Lung (tissue), 12 donors: ENCODE data around the gene DAPK2. TPM values are rescaled to one million over a fixed set of nuclear protein-coding genes. Genes with fewer than 3 reads are reported as not detected.

Experiments used
- ATAC-seq: fragments of 200-7000 bp; cut with Tn5 transposase; one replicate; pipeline ENCODE4 v1.9.1; 2020; ENCODE audit warnings: moderate number of reproducible peaks; ENCODE audit not compliant: insufficient read depth, low FRiP score
- DNase-seq, 3 donors: peaks; one replicate each; pipeline ENCODE4 v3.0.0-alpha.2; 2013 to 2017
- H3K27ac ChIP-seq, 2 donors: one replicate each; pipeline ENCODE4 v1.5.1; 2013; ENCODE audit warnings: mild to moderate bottlenecking in 2 of 2, moderate library complexity in 2 of 2, control low read depth in 1 of 2, inconsistent platforms in 1 of 2, low read depth in 1 of 2, low read length in 1 of 2
- H3K27me3 ChIP-seq, 3 donors: one replicate each; pipeline ENCODE4 v1.5.1; 2013; ENCODE audit warnings: low read length in 2 of 3; ENCODE audit not compliant: control insufficient read depth in 3 of 3, insufficient read depth in 3 of 3
- H3K36me3 ChIP-seq, 4 donors: one replicate each; pipeline ENCODE4 v1.5.1; 2013; ENCODE audit warnings: low read length in 4 of 4, mild to moderate bottlenecking in 1 of 4, moderate library complexity in 1 of 4; ENCODE audit not compliant: control insufficient read depth in 4 of 4, insufficient read depth in 4 of 4
- H3K4me1 ChIP-seq, 5 donors: one replicate each; pipeline ENCODE4 v1.5.1; 2013; ENCODE audit warnings: low read length in 5 of 5, mild to moderate bottlenecking in 2 of 5, moderate library complexity in 1 of 5; ENCODE audit not compliant: control insufficient read depth in 5 of 5, insufficient read depth in 5 of 5
- H3K4me3 ChIP-seq: one replicate; pipeline ENCODE4 v1.5.1; 2013; ENCODE audit warnings: mild to moderate bottlenecking, control low read depth, moderate library complexity
- H3K9ac ChIP-seq, 2 donors: one replicate each; pipeline ENCODE4 v1.5.1; 2013; ENCODE audit warnings: low read length in 2 of 2, control low read depth in 1 of 2; ENCODE audit not compliant: insufficient read depth in 1 of 2
- H3K9me3 ChIP-seq, 4 donors: one replicate each; pipeline ENCODE4 v1.5.1; 2013; ENCODE audit warnings: low read length in 3 of 4, mild to moderate bottlenecking in 1 of 4, moderate library complexity in 1 of 4; ENCODE audit not compliant: control insufficient read depth in 4 of 4, insufficient read depth in 3 of 4
- WGBS, 2 donors: extraction: QIAGEN DNeasy Blood & Tissue Kit; methylation state at CpG; one replicate each; pipeline ENCODE4 v1.1.7; 2013; 5-methylcytosine and 5-hydroxymethylcytosine counted together
- polyA plus RNA-seq, 2 donors: library from polyadenylated mRNA; stranded (reverse); fragments of 200-250 nt; gene quantifications; one replicate each; pipeline ENCODE4 v1.2.1, GENCODE V29; 2013
- total RNA-seq, 2 donors: library from RNA; depleted of rRNA in 1 of 2; stranded (reverse); fragments of >200 nt in 1 of 2; gene quantifications; one replicate each; pipeline ENCODE4 v1.2.1, GENCODE V29; 2014 to 2021
- TF ChIP-seq, protein P1 (sequence below): IDR thresholded peaks from 2 replicates; pipeline ENCODE4 v1.5.1; 2012; ENCODE audit warnings: mild to moderate bottlenecking; ENCODE audit errors: control extremely low read depth, extremely low read depth
- donor health status: control.
- donor health status: control.
- donor health status: Bipolar disorder and iron deficiency.
- donor health status: healthy.
- donor health status: DM: yes; HTN: yes; CAD: no.

Gene DAPK2
- total and polyA plus RNA-seq, 4 donors, result 20.5 to 59.0 (median 49.1) TPM

DNA sequence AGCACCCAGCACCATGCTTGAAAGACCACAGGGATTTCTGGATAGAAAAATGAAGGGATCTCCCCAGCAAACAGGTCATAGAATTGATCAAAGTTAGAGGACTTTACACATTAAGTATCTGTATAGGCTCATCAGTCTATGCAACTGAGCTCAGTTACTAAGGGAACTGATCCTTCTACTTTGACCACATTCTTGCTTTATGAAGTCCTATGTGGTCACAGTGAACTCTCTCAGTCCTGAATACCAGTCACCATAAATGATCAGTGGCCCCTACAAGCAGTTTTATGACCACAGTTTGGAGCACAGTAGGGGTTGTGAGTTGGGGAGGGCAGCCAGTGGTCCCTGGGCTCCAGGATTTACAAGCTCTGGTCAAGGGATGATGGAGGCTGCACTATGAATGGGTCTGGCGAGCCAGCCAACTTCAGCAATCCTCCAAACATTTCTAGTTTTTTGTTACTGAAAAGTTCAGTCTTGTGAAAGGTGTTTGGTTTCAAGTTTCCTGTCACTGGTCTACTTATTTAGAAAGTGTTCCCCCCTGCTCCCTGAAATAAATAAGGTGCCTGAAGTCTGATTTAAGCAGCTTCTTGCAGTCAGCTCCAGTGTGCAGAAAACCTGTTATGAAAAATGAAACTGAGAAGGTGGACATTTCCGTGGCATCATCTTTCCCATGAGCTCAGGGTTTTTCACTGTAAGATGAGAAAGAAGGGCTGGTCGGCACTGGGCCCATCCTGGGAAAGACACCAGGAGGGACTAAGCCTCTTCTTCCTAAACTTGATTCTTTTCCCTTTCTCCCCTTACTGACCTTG, 75.5 kb downstream of the DAPK2 start:
- ATAC-seq (no peak), DNase-seq (no peak)
- Histone ChIP-seq H3K27me3 (no peaks in the 10 kb centered on the region), H3K36me3 (peaks cover 0 to 4% (median 0%) of the 10 kb centered on the region in 4 donors), H3K9ac (peak overlapping the region in 1 of 2 donors; percentile 16), H3K9me3 (no peaks in the 10 kb centered on the region), H3K4me3 (no peak overlapping the region), H3K27ac (peak overlapping the region; percentile 55 to 62), H3K4me1 (peaks cover 0 to 24% (median 18%) of the 10 kb centered on the region in 5 donors)
- 54 to 61% methylated on average over 3 of the region's 3 CpGs for WGBS, 2 donors
- TF ChIP-seq, protein P1, sequence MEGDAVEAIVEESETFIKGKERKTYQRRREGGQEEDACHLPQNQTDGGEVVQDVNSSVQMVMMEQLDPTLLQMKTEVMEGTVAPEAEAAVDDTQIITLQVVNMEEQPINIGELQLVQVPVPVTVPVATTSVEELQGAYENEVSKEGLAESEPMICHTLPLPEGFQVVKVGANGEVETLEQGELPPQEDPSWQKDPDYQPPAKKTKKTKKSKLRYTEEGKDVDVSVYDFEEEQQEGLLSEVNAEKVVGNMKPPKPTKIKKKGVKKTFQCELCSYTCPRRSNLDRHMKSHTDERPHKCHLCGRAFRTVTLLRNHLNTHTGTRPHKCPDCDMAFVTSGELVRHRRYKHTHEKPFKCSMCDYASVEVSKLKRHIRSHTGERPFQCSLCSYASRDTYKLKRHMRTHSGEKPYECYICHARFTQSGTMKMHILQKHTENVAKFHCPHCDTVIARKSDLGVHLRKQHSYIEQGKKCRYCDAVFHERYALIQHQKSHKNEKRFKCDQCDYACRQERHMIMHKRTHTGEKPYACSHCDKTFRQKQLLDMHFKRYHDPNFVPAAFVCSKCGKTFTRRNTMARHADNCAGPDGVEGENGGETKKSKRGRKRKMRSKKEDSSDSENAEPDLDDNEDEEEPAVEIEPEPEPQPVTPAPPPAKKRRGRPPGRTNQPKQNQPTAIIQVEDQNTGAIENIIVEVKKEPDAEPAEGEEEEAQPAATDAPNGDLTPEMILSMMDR, result no peak

DNA sequence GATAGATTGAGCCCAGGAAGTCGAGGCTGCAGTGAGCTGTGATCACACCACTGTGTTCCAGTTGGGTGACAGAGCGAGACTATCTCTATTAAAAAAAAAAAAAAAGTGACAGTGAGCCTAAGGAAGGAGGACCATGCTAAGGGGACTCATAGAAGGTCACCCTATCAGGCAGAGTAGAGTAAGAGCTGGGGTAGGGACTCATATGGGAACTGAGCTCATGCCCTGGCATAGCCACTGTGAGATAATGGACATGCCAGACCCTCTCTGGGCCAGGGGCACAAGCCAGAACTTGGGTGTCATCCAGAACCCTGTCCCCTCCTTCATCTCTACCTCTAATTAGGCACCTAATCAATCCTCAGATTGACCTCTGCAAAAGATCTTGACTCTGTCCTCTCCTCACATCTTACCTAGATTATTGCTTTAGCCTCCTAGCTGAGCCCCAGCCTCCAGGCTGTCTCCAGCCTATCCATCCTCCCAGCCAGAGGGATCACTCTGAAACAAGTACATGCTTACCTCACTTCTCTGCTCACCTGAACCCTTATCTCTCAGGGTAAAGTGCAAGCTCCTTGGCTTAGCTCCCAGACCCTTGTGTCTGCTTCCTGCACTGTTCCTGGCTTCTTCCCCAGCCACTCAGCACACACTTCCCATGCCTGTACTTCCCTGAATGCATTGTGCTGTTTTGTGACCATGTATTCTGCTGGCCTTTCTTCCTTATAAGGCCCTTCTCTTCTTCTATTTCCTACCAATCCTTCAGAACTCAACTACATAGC, 76.4 kb downstream of the DAPK2 start:
- no peaks in the 10 kb centered on the region for H3K27me3 ChIP-seq
- WGBS, 2 donors, result 85 to 97% methylated on average over 2 of the region's 2 CpGs
- H3K4me3 ChIP-seq, result no peak overlapping the region
- H3K36me3 ChIP-seq, result peaks cover 0 to 4% (median 0%) of the 10 kb centered on the region in 4 donors
- H3K4me1 ChIP-seq, result peaks cover 0 to 24% (median 18%) of the 10 kb centered on the region in 5 donors
- ATAC-seq (peak; percentile 58), DNase-seq (peak; percentile 23 to 69 (median 28))
- H3K9me3 ChIP-seq, result peaks cover 0 to 3% (median 0%) of the 10 kb centered on the region in 4 donors
- TF ChIP-seq, protein P1, result no peak
- H3K9ac ChIP-seq, result peak overlapping the region in 1 of 2 donors; percentile 16
- H3K27ac ChIP-seq, result peak overlapping the region; percentile 40 to 55

DNA sequence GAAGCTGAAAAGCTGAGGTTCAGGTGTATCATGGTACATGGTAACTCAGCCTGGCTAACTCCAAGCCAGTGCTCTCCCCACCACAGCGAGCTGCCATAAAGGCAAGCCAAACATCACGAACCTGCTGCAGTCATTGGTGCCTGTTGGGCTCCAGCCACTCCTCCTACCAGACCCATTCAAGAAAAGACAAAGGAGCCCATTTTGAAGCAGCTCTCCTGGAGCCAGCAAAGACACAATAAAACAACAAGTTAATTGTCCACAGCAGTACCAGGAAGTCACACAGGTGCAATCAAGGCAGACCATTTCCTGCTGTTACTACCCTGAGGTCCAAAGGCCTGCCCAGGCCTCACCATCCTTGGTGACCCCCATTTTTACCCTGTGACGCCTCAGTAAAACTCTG, 77.6 kb downstream of the DAPK2 start:
- Histone ChIP-seq H3K4me3 (no peak overlapping the region), H3K36me3 (peaks cover 0 to 4% (median 0%) of the 10 kb centered on the region in 4 donors), H3K27me3 (no peaks in the 10 kb centered on the region), H3K9me3 (peaks cover 0 to 3% (median 0%) of the 10 kb centered on the region in 4 donors), H3K9ac (no peak overlapping the region), H3K4me1 (peaks cover 0 to 24% (median 18%) of the 10 kb centered on the region in 5 donors), H3K27ac (peak overlapping the region; percentile 43 to 76)
- DNase-seq (no peak), ATAC-seq (no peak)
- WGBS, 2 donors, result 89 to 92% methylated on average over 3 of the region's 3 CpGs
- TF ChIP-seq, protein P1, result no peak
